Gastrocnemius medialis (tissue), 4 donors: ENCODE measurements around the gene KIAA0930. TPM values are rescaled to one million over a fixed set of nuclear protein-coding genes. Genes with fewer than 3 reads are reported as not detected.

Source experiments
- ATAC-seq, 2 donors: fragments of 150-250 bp; one replicate each; pipeline ENCODE4 v1.9.1; 2016
- DNase-seq, 2 donors: peaks; one replicate each; pipeline ENCODE4 v3.0.0-alpha.2; 2019
- H3K27ac ChIP-seq, 4 donors: fragments of 200-600 bp; sonication (generic); 1 replicate in 1 of 4; 2 replicates in 3 of 4; pipeline ENCODE4 v1.5.1; 2016 to 2018; ENCODE audit warnings: mild to moderate bottlenecking in 2 of 4, moderate library complexity in 1 of 4
- H3K27me3 ChIP-seq, 3 donors: fragments of 200-600 bp; sonication (generic) in 2 of 3; 1 replicate in 1 of 3; 2 replicates in 2 of 3; pipeline versions ENCODE4 v1.5.1 to v1.6.0; 2016 to 2019; ENCODE audit warnings: mild to moderate bottlenecking in 1 of 3, moderate library complexity in 1 of 3
- H3K36me3 ChIP-seq, 2 donors: fragments of 200-600 bp; sonication (generic) in 1 of 2; one replicate each; pipeline ENCODE4 v1.5.1; 2017 to 2018
- H3K4me1 ChIP-seq, 2 donors: fragments of 200-600 bp; sonication (generic) in 1 of 2; one replicate each; pipeline ENCODE4 v1.5.1; 2016 to 2017; ENCODE audit warnings: mild to moderate bottlenecking in 2 of 2
- H3K4me3 ChIP-seq, 4 donors: fragments of 200-600 bp; sonication (generic) in 3 of 4; 1 replicate in 1 of 4; 2 replicates in 3 of 4; pipeline ENCODE4 v1.5.1; 2016 to 2019; ENCODE audit warnings: mild to moderate bottlenecking in 2 of 4
- H3K9me3 ChIP-seq, 3 donors: fragments of 200-600 bp; sonication (generic) in 2 of 3; 1 replicate in 1 of 3; 2 replicates in 2 of 3; pipeline ENCODE4 v1.5.1; 2016 to 2019
- CTCF ChIP-seq, 5 experiments: fragments of 450-650 bp in 3 of 5; fragments of 200-600 bp in 2 of 5; sonication (generic) in 2 of 5; IDR thresholded peaks in 4 of 5; conservative IDR thresholded peaks in 1 of 5; 1 replicate in 4 of 5; 2 replicates in 1 of 5; pipeline ENCODE4 v1.5.1; 2016 to 2019; ENCODE audit warnings: antibody characterized with exemption in 5 of 5, mild to moderate bottlenecking in 3 of 5, moderate library complexity in 3 of 5
- POLR2A ChIP-seq, 2 donors: fragments of 450-650 bp; IDR thresholded peaks; one replicate each; pipeline ENCODE4 v1.6.1; 2017; ENCODE audit warnings: antibody characterized with exemption in 2 of 2, mild to moderate bottlenecking in 2 of 2, moderate library complexity in 2 of 2
- in situ Hi-C, 4 donors: fragments of 200-750 bp; cut with MboI; loops; one replicate each; pipeline versions ENCODE4 v1.15.0 to v1.8.0; 2017; ENCODE audit warnings: low sequenced_read_pairs in 4 of 4
- intact Hi-C: fragments of 100-400 bp; cut with DNase I; formaldehyde crosslinking; loops from one replicate; pipeline ENCODE4 v1.15.1; 2023; ENCODE audit warnings: low total_unique reads
- microRNA counts, 2 donors: library from miRNA; unstranded; fragments of <30 nt; microRNA quantifications; one replicate each; lab custom pipeline; 2016
- microRNA-seq, 2 donors: library from miRNA; unstranded; fragments of <30 nt; microRNA quantifications; one replicate each; pipeline ENCODE4, GENCODE V29; 2016; ENCODE audit warnings: borderline replicate concordance in 2 of 2
- total RNA-seq, 4 donors: library from RNA; depleted of rRNA; stranded (reverse); fragments of >200 nt; gene quantifications; one replicate each; pipeline versions ENCODE4 v1.1.0 to v1.2.3, GENCODE V29; 2016

The KIAA0930 gene
- total RNA-seq, 4 donors from 2014 or later = 45.1 to 99.9 (median 53.7) TPM

GRCh38 chr22:45149671-45150070 lies 91.0 kb downstream of the KIAA0930 start:
- intact Hi-C loops (no loop called here), in situ Hi-C loops (no loop called here)
- H3K27me3 ChIP-seq = no peaks in the 10 kb centered on the region
- no peaks in the 10 kb centered on the region for H3K36me3 ChIP-seq
- no peaks in the 10 kb centered on the region for H3K4me1 ChIP-seq
- ATAC-seq (no peak), DNase-seq (no peak)
- H3K4me3 ChIP-seq = no peak overlapping the region
- TF ChIP-seq POLR2A (IDR thresholded peaks at IDR 0.05) (no peak), CTCF (IDR thresholded peaks at IDR 0.05 in 4 of 5, conservative IDR thresholded peaks at IDR 0.05 in 1 of 5) (no peak)
- no peak overlapping the region for H3K27ac ChIP-seq
- no peaks in the 10 kb centered on the region for H3K9me3 ChIP-seq

GRCh38 chr22:45144916-45145315 lies 95.8 kb downstream of the KIAA0930 start:
- no peak for TF ChIP-seq POLR2A (IDR thresholded peaks at IDR 0.05)
- TF ChIP-seq CTCF (IDR thresholded peaks at IDR 0.05 in 4 of 5, conservative IDR thresholded peaks at IDR 0.05 in 1 of 5) = no peak
- in situ Hi-C loops (no loop called here), intact Hi-C loops (no loop called here)
- no peak overlapping the region for H3K27ac ChIP-seq
- no peaks in the 10 kb centered on the region for H3K9me3 ChIP-seq
- DNase-seq (no peak), ATAC-seq (no peak)
- H3K4me3 ChIP-seq = no peak overlapping the region
- no peaks in the 10 kb centered on the region for H3K4me1 ChIP-seq
- H3K27me3 ChIP-seq = no peaks in the 10 kb centered on the region
- no peaks in the 10 kb centered on the region for H3K36me3 ChIP-seq

- Histone ChIP-seq H3K9me3 (no peaks in the 10 kb centered on the region), H3K4me3 (no peak overlapping the region), H3K27ac (no peak overlapping the region), H3K4me1 (no peaks in the 10 kb centered on the region), H3K27me3 (no peaks in the 10 kb centered on the region), H3K36me3 (no peaks in the 10 kb centered on the region)
- in situ Hi-C loops = no loop called here
- no peak for TF ChIP-seq POLR2A (IDR thresholded peaks at IDR 0.05)
- no peak for TF ChIP-seq CTCF (IDR thresholded peaks at IDR 0.05 in 4 of 5, conservative IDR thresholded peaks at IDR 0.05 in 1 of 5)
- no peak for DNase-seq
- intact Hi-C loops = no loop called here
- no peak for ATAC-seq
Measured at GRCh38 chr22:45142376-45142775, 98.3 kb downstream of the KIAA0930 start.

MicroRNAs encoded within 50 kb of the gene (microRNA counts, 767-probe panel; counts per million panel counts)
- microRNA hsa-miR-1249 (lab: Ali Mortazavi, UCI) = 356 to 448 counts per million in 2 donors

Small RNA genes lying within 50 kb of the gene (microRNA-seq; reads per million reads assigned to microRNA genes)
- gene MIR1249 = 23.7 to 29.9 reads per million in 2 donors

Other genes starting within 250 kb of the KIAA0930 start
- gene PHF21B, start 230.9 kb downstream of the KIAA0930 start, total RNA-seq = under 1 TPM in 1 of 4 donors, not detected in 3; 0.07 TPM
- gene NUP50, start 77.0 kb downstream of the KIAA0930 start, total RNA-seq = 10 to 100 TPM; 18.0 to 30.6 (median 26.3) TPM
- 1 to 10 TPM in 2 of 4 donors, under 1 TPM in 2; 0.70 to 6.4 (median 2.1) TPM for gene UPK3A, start 44.1 kb upstream of the KIAA0930 start, total RNA-seq
- gene FAM118A, start 69.0 kb upstream of the KIAA0930 start, total RNA-seq = 10 to 100 TPM in 3 of 4 donors, 1 to 10 TPM in 1; 4.1 to 30.0 (median 24.2) TPM
- not detected for gene SMC1B, start 172.7 kb upstream of the KIAA0930 start, total RNA-seq
- gene RIBC2, start 172.8 kb upstream of the KIAA0930 start, total RNA-seq = not detected